Stomach (tissue), 9 donors: ENCODE measurements around the gene IBSP. TPM values are rescaled to one million over a fixed set of nuclear protein-coding genes. Genes with fewer than 3 reads are reported as not detected.

Experiments used
- DNase-seq, 2 donors: peaks; one replicate each; pipeline versions ENCODE4 v3.0.0 to v3.0.0-alpha.2; 2013 to 2019
- H3K27ac ChIP-seq, 5 donors: fragments of 200-600 bp in 4 of 5; sonication (generic) in 4 of 5; one replicate each; pipeline ENCODE4 v1.5.1; 2013 to 2019; ENCODE audit warnings: mild to moderate bottlenecking in 1 of 5, moderate library complexity in 1 of 5
- H3K27me3 ChIP-seq, 3 donors: fragments of 200-600 bp; sonication (generic); one replicate each; pipeline ENCODE4 v1.5.1; 2017 to 2019; ENCODE audit warnings: mixed run types in 1 of 3
- H3K36me3 ChIP-seq, 4 donors: fragments of 200-600 bp; sonication (generic); 1 replicate in 3 of 4; 2 replicates in 1 of 4; pipeline ENCODE4 v1.5.1; 2016 to 2019
- H3K4me1 ChIP-seq, 4 donors: fragments of 200-600 bp; sonication (generic); one replicate each; pipeline ENCODE4 v1.5.1; 2016 to 2019
- H3K4me3 ChIP-seq, 4 donors: fragments of 200-600 bp; sonication (generic) in 3 of 4; one replicate each; pipeline ENCODE4 v1.5.1; 2016 to 2019; ENCODE audit warnings: mild to moderate bottlenecking in 1 of 4
- H3K9me3 ChIP-seq, 4 donors: fragments of 200-600 bp; sonication (generic); one replicate each; pipeline ENCODE4 v1.5.1; 2016 to 2019
- EP300 ChIP-seq: sonication (generic); formaldehyde crosslinking; IDR thresholded peaks from one replicate; pipeline ENCODE4 v1.6.1; 2017; ENCODE audit warnings: antibody characterized with exemption
- POLR2A ChIP-seq, 4 donors: fragments of 450-650 bp; IDR thresholded peaks; one replicate each; pipeline ENCODE4 v1.6.1; 2016; ENCODE audit warnings: antibody characterized with exemption in 4 of 4, control low read depth in 2 of 4, mild to moderate bottlenecking in 1 of 4, moderate library complexity in 1 of 4
- POLR2AphosphoS5 ChIP-seq, 3 donors: sonication (generic); formaldehyde crosslinking; IDR thresholded peaks; one replicate each; pipeline ENCODE4 v1.6.1; 2016; ENCODE audit warnings: antibody characterized with exemption in 3 of 3
- WGBS, 5 donors: extraction: QIAGEN DNeasy Blood & Tissue Kit in 3 of 5; methylation state at CpG; one replicate each; pipeline versions ENCODE4 v1.1.5 to v1.1.7; 2013 to 2018; 5-methylcytosine and 5-hydroxymethylcytosine counted together
- intact Hi-C: fragments of 100-400 bp; cut with DNase I; formaldehyde crosslinking; loops from one replicate; pipeline ENCODE4 v1.15.1; 2023; ENCODE audit warnings: low total_unique reads
- polyA plus RNA-seq, 3 donors: library from polyadenylated mRNA; stranded (reverse); fragments of 200-250 nt; gene quantifications; one replicate each; pipeline ENCODE4 v1.2.3, GENCODE V29; 2013
- total RNA-seq, 5 donors: library from RNA; depleted of rRNA; stranded (reverse); fragments of >200 nt; gene quantifications; one replicate each; pipeline versions ENCODE4 v1.1.0 to v1.2.3, GENCODE V29; 2014 to 2016
- TF ChIP-seq, protein P1 (sequence below), 7 experiments: fragments of 450-650 bp in 4 of 7; fragments of 200-600 bp in 3 of 7; sonication (generic) in 3 of 7; IDR thresholded peaks; one replicate each; pipeline ENCODE4 v1.5.1; 2016 to 2019; ENCODE audit warnings: antibody characterized with exemption in 7 of 7, control low read depth in 2 of 7, mild to moderate bottlenecking in 1 of 7
- donor health status: healthy with polysubstance abuse.
- donor health status: Bipolar disorder and iron deficiency.
- donor health status: healthy.

Gene IBSP
- total and polyA plus RNA-seq, 8 donors = not detected

DNA sequence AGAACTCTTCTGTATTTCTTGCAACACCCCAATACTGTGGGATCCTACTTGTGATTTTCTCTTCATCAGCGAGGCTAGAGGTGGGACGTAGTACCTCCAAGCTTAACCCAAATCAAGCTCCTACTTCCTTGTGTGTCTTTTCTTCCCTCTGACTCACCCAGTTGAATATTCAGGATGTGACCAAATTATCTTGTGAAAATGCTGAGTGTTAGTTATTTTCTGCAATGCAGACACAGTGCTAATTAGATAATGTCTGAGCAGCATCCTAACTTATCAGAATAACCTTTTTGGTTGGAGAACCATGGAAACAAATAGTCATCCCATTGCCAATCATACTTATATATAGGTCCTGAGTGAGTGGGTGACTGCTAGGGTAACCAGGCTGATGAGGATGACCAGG is 35.8 kb downstream of the IBSP start:
- no peak overlapping the region for H3K27ac ChIP-seq
- H3K4me1 ChIP-seq = no peaks in the 10 kb centered on the region
- no peak for DNase-seq
- no peaks in the 10 kb centered on the region for H3K36me3 ChIP-seq
- intact Hi-C loops = loop anchor here (10.0 kb wide), 1 partner anchor 150 kb away; no protein-coding TSS in a partner anchor
- no peak overlapping the region for H3K4me3 ChIP-seq
- H3K27me3 ChIP-seq = peaks cover 0 to 6% (median 0%) of the 10 kb centered on the region in 3 donors
- WGBS, 5 donors = 80 to 91% (median 89%) methylated on average over 2 of the region's 2 CpGs
- TF ChIP-seq POLR2A (IDR thresholded peaks at IDR 0.05) = no peak
- no peak for TF ChIP-seq POLR2AphosphoS5 (IDR thresholded peaks at IDR 0.05)
- TF ChIP-seq, protein P1, sequence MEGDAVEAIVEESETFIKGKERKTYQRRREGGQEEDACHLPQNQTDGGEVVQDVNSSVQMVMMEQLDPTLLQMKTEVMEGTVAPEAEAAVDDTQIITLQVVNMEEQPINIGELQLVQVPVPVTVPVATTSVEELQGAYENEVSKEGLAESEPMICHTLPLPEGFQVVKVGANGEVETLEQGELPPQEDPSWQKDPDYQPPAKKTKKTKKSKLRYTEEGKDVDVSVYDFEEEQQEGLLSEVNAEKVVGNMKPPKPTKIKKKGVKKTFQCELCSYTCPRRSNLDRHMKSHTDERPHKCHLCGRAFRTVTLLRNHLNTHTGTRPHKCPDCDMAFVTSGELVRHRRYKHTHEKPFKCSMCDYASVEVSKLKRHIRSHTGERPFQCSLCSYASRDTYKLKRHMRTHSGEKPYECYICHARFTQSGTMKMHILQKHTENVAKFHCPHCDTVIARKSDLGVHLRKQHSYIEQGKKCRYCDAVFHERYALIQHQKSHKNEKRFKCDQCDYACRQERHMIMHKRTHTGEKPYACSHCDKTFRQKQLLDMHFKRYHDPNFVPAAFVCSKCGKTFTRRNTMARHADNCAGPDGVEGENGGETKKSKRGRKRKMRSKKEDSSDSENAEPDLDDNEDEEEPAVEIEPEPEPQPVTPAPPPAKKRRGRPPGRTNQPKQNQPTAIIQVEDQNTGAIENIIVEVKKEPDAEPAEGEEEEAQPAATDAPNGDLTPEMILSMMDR (IDR thresholded peaks at IDR 0.05) = no peak
- no peak for TF ChIP-seq EP300
- no peaks in the 10 kb centered on the region for H3K9me3 ChIP-seq

GRCh38 chr4:87835743-87836142 is 36.4 kb downstream of the IBSP start:
- DNase-seq = no peak
- Histone ChIP-seq H3K4me1 (no peaks in the 10 kb centered on the region), H3K4me3 (no peak overlapping the region), H3K27me3 (peaks cover 0 to 7% (median 0%) of the 10 kb centered on the region in 3 donors), H3K9me3 (no peaks in the 10 kb centered on the region), H3K36me3 (no peaks in the 10 kb centered on the region), H3K27ac (no peak overlapping the region)
- 91 to 100% (median 94%) methylated on average over 2 of the region's 2 CpGs for WGBS, 5 donors
- TF ChIP-seq EP300 (no peak), POLR2AphosphoS5 (IDR thresholded peaks at IDR 0.05) (no peak), POLR2A (IDR thresholded peaks at IDR 0.05) (no peak)
- TF ChIP-seq, protein P1 (IDR thresholded peaks at IDR 0.05) = no peak
- intact Hi-C loops = loop anchor here (10.0 kb wide), 1 partner anchor 151 kb away; no protein-coding TSS in a partner anchor

- no peaks in the 10 kb centered on the region for H3K4me1 ChIP-seq
- TF ChIP-seq POLR2A (IDR thresholded peaks at IDR 0.05) (no peak), POLR2AphosphoS5 (IDR thresholded peaks at IDR 0.05) (no peak), EP300 (no peak)
- TF ChIP-seq, protein P1 (IDR thresholded peaks at IDR 0.05) = no peak
- 75 to 83% (median 76%) methylated on average over 6 of the region's 6 CpGs for WGBS, 5 donors
- no peaks in the 10 kb centered on the region for H3K9me3 ChIP-seq
- intact Hi-C loops = loop anchor here (10.0 kb wide), 1 partner anchor 153 kb away; no protein-coding TSS in a partner anchor
- H3K36me3 ChIP-seq = no peaks in the 10 kb centered on the region
- H3K4me3 ChIP-seq = no peak overlapping the region
- no peak for DNase-seq
- H3K27ac ChIP-seq = no peak overlapping the region
- H3K27me3 ChIP-seq = peaks cover 0 to 7% (median 0%) of the 10 kb centered on the region in 3 donors
These were observed 38.9 kb downstream of the IBSP start for GRCh38 chr4:87838205-87838604.

GRCh38 chr4:87838890-87839591 is 39.7 kb downstream of the IBSP start:
- H3K27me3 ChIP-seq = peaks cover 0 to 7% (median 0%) of the 10 kb centered on the region in 3 donors
- no peaks in the 10 kb centered on the region for H3K4me1 ChIP-seq
- intact Hi-C loops = loop anchor here (10.0 kb wide), 1 partner anchor 154 kb away; no protein-coding TSS in a partner anchor
- 29 to 32% (median 30%) methylated on average over 7 of the region's 7 CpGs for WGBS, 5 donors
- H3K4me3 ChIP-seq = no peak overlapping the region
- peak in 1 of 2 donors; percentile 60 for DNase-seq
- TF ChIP-seq, protein P1 (IDR thresholded peaks at IDR 0.05) = peak in 4 of 7 experiments; percentile 31 to 75 (median 57)
- no peak for TF ChIP-seq POLR2AphosphoS5 (IDR thresholded peaks at IDR 0.05)
- no peak overlapping the region for H3K27ac ChIP-seq
- no peaks in the 10 kb centered on the region for H3K9me3 ChIP-seq
- H3K36me3 ChIP-seq = no peaks in the 10 kb centered on the region
